ENCODE measurements around the gene NAALADL2. TPM values are rescaled to one million over a fixed set of nuclear protein-coding genes. Genes with fewer than 3 reads are reported as not detected.

NAALADL2 gene
- total and polyA plus RNA-seq, 2 donors from 2014 or later: 2.0 to 20.2 TPM

DNA sequence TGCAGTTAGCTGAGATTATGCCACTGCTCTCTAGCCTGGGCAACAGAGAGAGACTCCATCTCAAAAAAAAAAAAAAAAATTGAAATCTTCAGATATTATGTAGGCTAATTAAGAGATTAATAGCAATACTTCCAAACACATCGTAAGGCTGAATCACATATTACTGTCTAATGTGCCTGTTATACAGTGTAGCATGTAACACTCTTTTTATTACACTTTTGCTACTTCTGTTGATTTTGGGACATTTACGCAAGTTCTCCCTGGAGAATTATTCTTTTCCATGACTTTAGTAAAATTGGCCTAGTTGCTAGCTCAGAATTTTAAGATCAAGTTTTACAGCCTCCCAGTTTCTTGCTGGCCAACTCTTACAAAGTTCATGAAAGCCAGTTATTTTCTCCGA lies 605.2 kb downstream of the NAALADL2 start:
- TF ChIP-seq, protein P1, sequence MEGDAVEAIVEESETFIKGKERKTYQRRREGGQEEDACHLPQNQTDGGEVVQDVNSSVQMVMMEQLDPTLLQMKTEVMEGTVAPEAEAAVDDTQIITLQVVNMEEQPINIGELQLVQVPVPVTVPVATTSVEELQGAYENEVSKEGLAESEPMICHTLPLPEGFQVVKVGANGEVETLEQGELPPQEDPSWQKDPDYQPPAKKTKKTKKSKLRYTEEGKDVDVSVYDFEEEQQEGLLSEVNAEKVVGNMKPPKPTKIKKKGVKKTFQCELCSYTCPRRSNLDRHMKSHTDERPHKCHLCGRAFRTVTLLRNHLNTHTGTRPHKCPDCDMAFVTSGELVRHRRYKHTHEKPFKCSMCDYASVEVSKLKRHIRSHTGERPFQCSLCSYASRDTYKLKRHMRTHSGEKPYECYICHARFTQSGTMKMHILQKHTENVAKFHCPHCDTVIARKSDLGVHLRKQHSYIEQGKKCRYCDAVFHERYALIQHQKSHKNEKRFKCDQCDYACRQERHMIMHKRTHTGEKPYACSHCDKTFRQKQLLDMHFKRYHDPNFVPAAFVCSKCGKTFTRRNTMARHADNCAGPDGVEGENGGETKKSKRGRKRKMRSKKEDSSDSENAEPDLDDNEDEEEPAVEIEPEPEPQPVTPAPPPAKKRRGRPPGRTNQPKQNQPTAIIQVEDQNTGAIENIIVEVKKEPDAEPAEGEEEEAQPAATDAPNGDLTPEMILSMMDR (IDR thresholded peaks at IDR 0.05; ENCODE audit: borderline replicate concordance, extremely low read depth, insufficient read depth): no peak

DNA sequence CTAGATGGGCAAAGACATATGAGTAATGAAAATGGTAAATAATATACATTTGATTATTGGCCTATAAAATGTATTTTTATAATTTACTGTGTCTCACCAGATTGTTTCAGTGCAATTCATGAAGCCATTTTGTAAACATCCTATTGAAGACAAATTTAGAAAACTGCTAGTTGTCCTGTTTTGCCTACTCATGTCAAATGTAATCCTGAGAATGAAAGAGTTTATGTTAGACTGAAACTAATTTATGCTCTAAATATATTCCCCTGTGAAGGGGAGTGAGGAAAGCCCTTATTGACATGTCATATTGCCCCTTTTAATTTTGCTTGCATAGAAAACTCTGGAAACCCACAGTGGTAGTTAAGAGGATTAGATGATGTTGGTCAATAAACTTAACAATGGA lies 610.0 kb downstream of the NAALADL2 start:
- no peaks in the 10 kb centered on the region for H3K27me3 ChIP-seq (ENCODE audit: control insufficient read depth, insufficient read depth, low read length)
- no peaks in the 10 kb centered on the region for H3K36me3 ChIP-seq (ENCODE audit: control insufficient read depth in 2 of 3, insufficient read depth in 3 of 3, low read length in 3 of 3)
- TF ChIP-seq, protein P1 (IDR thresholded peaks at IDR 0.05; ENCODE audit: borderline replicate concordance, extremely low read depth, insufficient read depth): no peak
- no peaks in the 10 kb centered on the region for H3K9me3 ChIP-seq (ENCODE audit: control insufficient read depth in 2 of 3, insufficient read depth in 1 of 3, low read length in 3 of 3)
- no peak overlapping the region for H3K27ac ChIP-seq (ENCODE audit: low read depth in 2 of 2, low read length in 2 of 2)
- DNase-seq: no peak
- H3K4me3 ChIP-seq (ENCODE audit: low read length in 3 of 3): no peak overlapping the region
- H3K9ac ChIP-seq (ENCODE audit: low read length in 3 of 3): no peak overlapping the region
- no peaks in the 10 kb centered on the region for H3K4me1 ChIP-seq (ENCODE audit: control insufficient read depth in 2 of 3, insufficient read depth in 2 of 3, low read depth in 1 of 3, low read length in 3 of 3)
- intact Hi-C loops (cut with DNase I): no loop called here
- no peak for FAIRE-seq

More for the DNA sequence above, 605.2 kb downstream of the NAALADL2 start:
- Histone ChIP-seq H3K27me3 (ENCODE audit: control insufficient read depth, insufficient read depth, low read length) (no peaks in the 10 kb centered on the region), H3K36me3 (ENCODE audit: control insufficient read depth in 2 of 3, insufficient read depth in 3 of 3, low read length in 3 of 3) (no peaks in the 10 kb centered on the region), H3K27ac (ENCODE audit: low read depth in 2 of 2, low read length in 2 of 2) (no peak overlapping the region), H3K9ac (ENCODE audit: low read length in 3 of 3) (no peak overlapping the region), H3K9me3 (ENCODE audit: control insufficient read depth in 2 of 3, insufficient read depth in 1 of 3, low read length in 3 of 3) (no peaks in the 10 kb centered on the region), H3K4me1 (ENCODE audit: control insufficient read depth in 2 of 3, insufficient read depth in 2 of 3, low read depth in 1 of 3, low read length in 3 of 3) (no peaks in the 10 kb centered on the region), H3K4me3 (ENCODE audit: low read length in 3 of 3) (no peak overlapping the region)
- FAIRE-seq (no peak), DNase-seq (no peak)
- intact Hi-C loops (cut with DNase I): no loop called here

DNA sequence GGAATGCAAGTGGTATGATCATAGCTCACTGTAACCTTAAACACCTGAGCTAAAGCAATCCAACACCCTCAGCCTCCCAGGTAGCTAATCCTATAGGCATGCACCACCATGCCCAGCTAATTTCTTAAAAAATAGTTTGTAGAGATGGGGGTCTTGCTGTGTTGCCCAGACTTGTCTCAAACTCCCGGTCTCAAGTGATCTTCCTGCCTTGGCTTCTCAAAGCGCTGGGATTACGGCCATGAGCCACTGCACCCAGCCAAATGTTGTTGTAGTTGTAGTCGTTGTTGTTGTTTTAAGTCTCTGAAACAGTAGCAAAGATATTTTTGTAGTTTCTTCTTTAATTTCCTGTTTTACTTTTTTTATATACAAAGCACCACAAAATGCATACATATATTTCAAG lies 616.6 kb downstream of the NAALADL2 start:
- no peak for FAIRE-seq
- intact Hi-C loops (cut with DNase I): no loop called here
- Histone ChIP-seq H3K9me3 (ENCODE audit: control insufficient read depth in 2 of 3, insufficient read depth in 1 of 3, low read length in 3 of 3) (no peaks in the 10 kb centered on the region), H3K4me1 (ENCODE audit: control insufficient read depth in 2 of 3, insufficient read depth in 2 of 3, low read depth in 1 of 3, low read length in 3 of 3) (no peaks in the 10 kb centered on the region), H3K27me3 (ENCODE audit: control insufficient read depth, insufficient read depth, low read length) (no peaks in the 10 kb centered on the region), H3K27ac (ENCODE audit: low read depth in 2 of 2, low read length in 2 of 2) (no peak overlapping the region), H3K9ac (ENCODE audit: low read length in 3 of 3) (no peak overlapping the region), H3K4me3 (ENCODE audit: low read length in 3 of 3) (no peak overlapping the region), H3K36me3 (ENCODE audit: control insufficient read depth in 2 of 3, insufficient read depth in 3 of 3, low read length in 3 of 3) (no peaks in the 10 kb centered on the region)
- TF ChIP-seq, protein P1 (IDR thresholded peaks at IDR 0.05; ENCODE audit: borderline replicate concordance, extremely low read depth, insufficient read depth): no peak
- DNase-seq: no peak

DNA sequence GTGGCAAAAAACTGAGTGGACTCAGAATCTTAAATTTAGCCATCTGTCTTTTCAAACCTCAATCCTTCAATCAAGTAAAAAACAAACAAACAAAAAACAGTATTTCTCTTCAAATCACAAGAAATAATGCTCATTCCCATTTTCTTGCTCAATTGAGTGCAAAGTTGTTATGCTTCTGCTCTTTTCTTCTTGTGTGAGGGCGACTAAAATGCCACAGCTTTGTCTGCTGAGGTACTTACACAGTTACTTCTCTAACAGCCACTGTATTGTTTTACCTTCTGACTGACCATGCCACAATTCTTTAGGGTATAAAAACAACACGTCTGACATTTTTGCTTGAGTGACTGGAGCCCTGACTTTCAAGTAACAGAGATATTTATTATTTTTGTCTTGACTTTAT lies 617.4 kb downstream of the NAALADL2 start:
- no peak overlapping the region for H3K4me3 ChIP-seq (ENCODE audit: low read length in 3 of 3)
- TF ChIP-seq, protein P1 (IDR thresholded peaks at IDR 0.05; ENCODE audit: borderline replicate concordance, extremely low read depth, insufficient read depth): no peak
- FAIRE-seq: no peak
- no peaks in the 10 kb centered on the region for H3K36me3 ChIP-seq (ENCODE audit: control insufficient read depth in 2 of 3, insufficient read depth in 3 of 3, low read length in 3 of 3)
- no peak for DNase-seq
- H3K27me3 ChIP-seq (ENCODE audit: control insufficient read depth, insufficient read depth, low read length): no peaks in the 10 kb centered on the region
- H3K4me1 ChIP-seq (ENCODE audit: control insufficient read depth in 2 of 3, insufficient read depth in 2 of 3, low read depth in 1 of 3, low read length in 3 of 3): no peaks in the 10 kb centered on the region
- H3K27ac ChIP-seq (ENCODE audit: low read depth in 2 of 2, low read length in 2 of 2): no peak overlapping the region
- intact Hi-C loops (cut with DNase I): no loop called here
- H3K9ac ChIP-seq (ENCODE audit: low read length in 3 of 3): no peak overlapping the region
- H3K9me3 ChIP-seq (ENCODE audit: control insufficient read depth in 2 of 3, insufficient read depth in 1 of 3, low read length in 3 of 3): no peaks in the 10 kb centered on the region

Measured in kidney (tissue), 14 donors.